Loucy (cell line): ENCODE results near the gene DLL3.

Experiments used
- H2AFZ ChIP-seq: fragments of 200-600 bp; sonication (generic); 2 replicates; pipeline ENCODE4 v1.6.0; 2016; ENCODE audit warnings: antibody characterized with exemption, mild to moderate bottlenecking, low read length, moderate library complexity
- H3F3A ChIP-seq: fragments of 200-600 bp; 2 replicates; pipeline ENCODE4 v1.6.0; 2016; ENCODE audit warnings: antibody characterized with exemption, low read depth, mild to moderate bottlenecking
- H3K27me3 ChIP-seq: fragments of 200-600 bp; sonication (generic); 2 replicates; pipeline ENCODE4 v1.6.1; 2014; ENCODE audit warnings: low read length, mild to moderate bottlenecking; ENCODE audit not compliant: insufficient read depth, poor library complexity, severe bottlenecking
- H3K36me3 ChIP-seq: fragments of 200-600 bp; sonication (generic); 2 replicates; pipeline ENCODE4 v1.6.1; 2016; ENCODE audit warnings: low read length; ENCODE audit not compliant: insufficient read depth
- H3K4me1 ChIP-seq: fragments of 200-600 bp; sonication (generic); 2 replicates; pipeline ENCODE4 v1.5.1; 2014; ENCODE audit warnings: low read length, mild to moderate bottlenecking; ENCODE audit not compliant: insufficient read depth, poor library complexity, severe bottlenecking
- H3K4me2 ChIP-seq: fragments of 200-600 bp; sonication (generic); 2 replicates; pipeline ENCODE4 v1.6.0; 2014; ENCODE audit warnings: antibody characterized with exemption, low read length, low read depth, mild to moderate bottlenecking; ENCODE audit not compliant: poor library complexity, severe bottlenecking
- H3K4me3 ChIP-seq: fragments of 200-600 bp; sonication (generic); 2 replicates; pipeline ENCODE4 v1.5.1; 2014; ENCODE audit warnings: low read length, mild to moderate bottlenecking, mixed read lengths; ENCODE audit not compliant: poor library complexity, severe bottlenecking
- H3K79me2 ChIP-seq: fragments of 200-600 bp; sonication (generic); 2 replicates; pipeline ENCODE4 v1.6.1; 2014; ENCODE audit warnings: low read length; ENCODE audit not compliant: insufficient read depth
- H3K9ac ChIP-seq: fragments of 200-600 bp; sonication (generic); 2 replicates; pipeline ENCODE4 v1.6.0; 2014; ENCODE audit warnings: mild to moderate bottlenecking, low read depth, low read length, moderate library complexity; ENCODE audit not compliant: poor library complexity, severe bottlenecking
- H3K9me2 ChIP-seq: fragments of 200-600 bp; sonication (generic); replicated peaks from 2 replicates; pipeline ENCODE4 v1.6.1; 2016; ENCODE audit warnings: low read depth, low read length, mixed read lengths
- H3K9me3 ChIP-seq: fragments of 200-600 bp; sonication (generic); 2 replicates; pipeline ENCODE4 v1.6.1; 2014; ENCODE audit warnings: mild to moderate bottlenecking, antibody characterized with exemption, low read length, low read depth; ENCODE audit not compliant: insufficient read depth
- H4K20me1 ChIP-seq: fragments of 200-600 bp; sonication (generic); 2 replicates; pipeline ENCODE4 v1.6.0; 2014; ENCODE audit warnings: antibody characterized with exemption, low read length, mild to moderate bottlenecking; ENCODE audit not compliant: insufficient read depth, poor library complexity, severe bottlenecking
- CTCF ChIP-seq: fragments of 200-600 bp; sonication (generic); conservative IDR thresholded peaks from 2 replicates; pipeline ENCODE4 v1.5.1; 2014; ENCODE audit warnings: mild to moderate bottlenecking, antibody characterized with exemption, low read length
- EZH2phosphoT487 ChIP-seq: fragments of 200-600 bp; IDR thresholded peaks from 2 replicates; pipeline ENCODE4 v1.6.1; 2018; ENCODE audit warnings: antibody characterized with exemption, mild to moderate bottlenecking, moderate library complexity, borderline replicate concordance

Gene DLL3

GRCh38 chr19:39517432-39517831 lies 18.7 kb downstream of the DLL3 start:
- no peak overlapping the region for H3K9ac ChIP-seq
- H3K79me2 ChIP-seq = no peaks in the 10 kb centered on the region
- no peaks in the 10 kb centered on the region for H3K9me2 ChIP-seq
- H3K4me1 ChIP-seq = no peaks in the 10 kb centered on the region
- no peak for TF ChIP-seq EZH2phosphoT487
- no peak overlapping the region for H3K4me3 ChIP-seq
- no peaks in the 10 kb centered on the region for H3F3A ChIP-seq
- no peak overlapping the region for H3K4me2 ChIP-seq
- no peaks in the 10 kb centered on the region for H4K20me1 ChIP-seq
- no peak overlapping the region for H2AFZ ChIP-seq
- H3K9me3 ChIP-seq = no peaks in the 10 kb centered on the region
- no peaks in the 10 kb centered on the region for H3K27me3 ChIP-seq
- no peaks in the 10 kb centered on the region for H3K36me3 ChIP-seq

- TF ChIP-seq EZH2phosphoT487 (no peak), CTCF (no peak)
- Histone ChIP-seq H3F3A (no peaks in the 10 kb centered on the region), H4K20me1 (no peaks in the 10 kb centered on the region), H2AFZ (peak overlapping the region; percentile 30; the same call in 1 of the 2 replicates), H3K4me1 (no peaks in the 10 kb centered on the region), H3K9ac (no peak overlapping the region), H3K4me2 (no peak overlapping the region), H3K9me3 (no peaks in the 10 kb centered on the region), H3K79me2 (no peaks in the 10 kb centered on the region), H3K9me2 (no peaks in the 10 kb centered on the region), H3K36me3 (no peaks in the 10 kb centered on the region), H3K27me3 (no peaks in the 10 kb centered on the region), H3K4me3 (no peak overlapping the region)
Observed at GRCh38 chr19:39518458-39518857, 19.7 kb downstream of the DLL3 start.

GRCh38 chr19:39518975-39519374 lies 20.2 kb downstream of the DLL3 start:
- H3K36me3 ChIP-seq = no peaks in the 10 kb centered on the region
- no peaks in the 10 kb centered on the region for H3F3A ChIP-seq
- H3K4me1 ChIP-seq = no peaks in the 10 kb centered on the region
- H3K9ac ChIP-seq = no peak overlapping the region
- no peak overlapping the region for H3K4me2 ChIP-seq
- TF ChIP-seq EZH2phosphoT487 (no peak), CTCF (no peak)
- no peaks in the 10 kb centered on the region for H4K20me1 ChIP-seq
- H3K79me2 ChIP-seq = no peaks in the 10 kb centered on the region
- H3K4me3 ChIP-seq = no peak overlapping the region
- peak overlapping the region; percentile 30; the same call in 1 of the 2 replicates for H2AFZ ChIP-seq
- no peaks in the 10 kb centered on the region for H3K9me3 ChIP-seq
- H3K27me3 ChIP-seq = no peaks in the 10 kb centered on the region
- H3K9me2 ChIP-seq = no peaks in the 10 kb centered on the region
